SK-N-SH (cell line): Measurements from ENCODE around the gene ASPG. TPM values are rescaled to one million over a fixed set of nuclear protein-coding genes. Genes with fewer than 3 reads are reported as not detected.

ENCODE experiments used
- CTCF ChIA-PET: fragments of 300-600, 350-600 bp; formaldehyde crosslinking; extraction: SDS; loops from one replicate; lab custom pipeline; 2021; lab: Yijun Ruan, JAX
- POLR2A ChIA-PET: fragments of 350-600 bp; sonication (Branson Sonifier 250); formaldehyde crosslinking; extraction: SDS; loops from one replicate; lab custom pipeline; 2020; ENCODE audit warnings: antibody characterized with exemption, inconsistent platforms; lab: Yijun Ruan, JAX
- DNase-seq: peaks from one replicate; pipeline ENCODE4 v3.0.0; 2012
- H2AFZ ChIP-seq: fragments of 200-600 bp; sonication (generic); 2 replicates; pipeline ENCODE4 v1.8.1; 2016; ENCODE audit warnings: antibody characterized with exemption, mild to moderate bottlenecking, low read depth
- H3F3A ChIP-seq: fragments of 200-600 bp; sonication (generic); replicated peaks from 2 replicates; pipeline ENCODE3; 2016; ENCODE audit warnings: antibody characterized with exemption, mild to moderate bottlenecking; ENCODE audit not compliant: insufficient read depth
- H3K27ac ChIP-seq, 2 experiments: fragments of 200-500 bp in 1 of 2; fragments of 200-600 bp in 1 of 2; sonication (Bioruptor generic) in 1 of 2; sonication (generic), shearing (Covaris generic) in 1 of 2; 2 replicates each; pipeline versions ENCODE4 v1.5.1 to v1.6.1; 2014 to 2016; ENCODE audit warnings: low read depth in 2 of 2, inconsistent platforms in 1 of 2, low read length in 1 of 2, mild to moderate bottlenecking in 1 of 2, mixed read lengths in 1 of 2
- H3K27me3 ChIP-seq: fragments of 200-600 bp; sonication (generic), shearing (Covaris generic); 2 replicates; pipeline ENCODE4 v1.6.1; 2016; ENCODE audit warnings: mixed run types; ENCODE audit not compliant: insufficient read depth
- H3K36me3 ChIP-seq, 2 experiments: fragments of 200-500 bp in 1 of 2; fragments of 200-600 bp in 1 of 2; sonication (Bioruptor generic) in 1 of 2; sonication (generic) in 1 of 2; replicated peaks in 1 of 2; 2 replicates each; pipeline versions ENCODE3 to v1.5.1; 2014 to 2016; ENCODE audit warnings: low read length in 1 of 2, mild to moderate bottlenecking in 1 of 2; ENCODE audit not compliant: insufficient read depth in 2 of 2, control insufficient read depth in 1 of 2
- H3K4me1 ChIP-seq, 2 experiments: fragments of 200-500 bp in 1 of 2; fragments of 200-600 bp in 1 of 2; sonication (Bioruptor generic) in 1 of 2; sonication (generic), shearing (Covaris generic) in 1 of 2; 2 replicates each; pipeline versions ENCODE4 v1.5.1 to v1.6.1; 2014 to 2016; ENCODE audit warnings: low read depth in 1 of 2, low read length in 1 of 2, mixed run types in 1 of 2; ENCODE audit not compliant: insufficient read depth in 2 of 2, control insufficient read depth in 1 of 2
- H3K4me2 ChIP-seq: fragments of 200-600 bp; sonication (generic), shearing (Covaris generic); 2 replicates; pipeline ENCODE4 v1.6.1; 2017; ENCODE audit warnings: mixed run types
- H3K4me3 ChIP-seq, 2 experiments: fragments of 200-500 bp in 1 of 2; fragments of 200-600 bp in 1 of 2; sonication (Bioruptor generic) in 1 of 2; sonication (generic), shearing (Covaris generic) in 1 of 2; 2 replicates each; pipeline versions ENCODE4 v1.5.1 to v1.8.1; 2014 to 2016; ENCODE audit warnings: low read depth in 2 of 2, inconsistent platforms in 1 of 2, low read length in 1 of 2, mild to moderate bottlenecking in 1 of 2, mixed read lengths in 1 of 2, moderate library complexity in 1 of 2
- H3K79me2 ChIP-seq: fragments of 200-600 bp; sonication (generic); 2 replicates; pipeline ENCODE4 v1.8.1; 2017; ENCODE audit warnings: mild to moderate bottlenecking; ENCODE audit not compliant: insufficient read depth
- H3K9ac ChIP-seq: fragments of 200-600 bp; sonication (generic); 2 replicates; pipeline ENCODE4 v1.6.1; 2017; ENCODE audit warnings: mixed run types
- H3K9me2 ChIP-seq: fragments of 200-600 bp; sonication (generic); 2 replicates; pipeline ENCODE4 v1.6.1; 2017; ENCODE audit warnings: mixed run types
- H3K9me3 ChIP-seq: fragments of 200-600 bp; sonication (generic); 2 replicates; pipeline ENCODE4 v1.6.1; 2017; ENCODE audit warnings: mixed run types, mild to moderate bottlenecking, moderate library complexity
- H4K20me1 ChIP-seq: fragments of 200-600 bp; sonication (generic); 2 replicates; pipeline ENCODE4 v1.6.1; 2017; ENCODE audit warnings: mild to moderate bottlenecking, mixed run types; ENCODE audit not compliant: insufficient read depth
- EZH2phosphoT487 ChIP-seq: fragments of 200-600 bp; sonication (generic); IDR thresholded peaks from 2 replicates; pipeline ENCODE4 v1.6.1; 2017; ENCODE audit warnings: low read depth, mixed run types, mild to moderate bottlenecking, antibody characterized with exemption, moderate library complexity, borderline replicate concordance
- FOSL2 ChIP-seq: IDR thresholded peaks from 2 replicates; pipeline ENCODE4 v1.4.0; 2012; ENCODE audit warnings: low read depth, mild to moderate bottlenecking, moderate library complexity, borderline replicate concordance
- FOXJ3 ChIP-seq: sonication (generic); formaldehyde crosslinking; IDR thresholded peaks from 2 replicates; pipeline ENCODE4 v1.5.1; 2020; ENCODE audit warnings: mild to moderate bottlenecking, missing genetic modification reagents
- GABPA ChIP-seq: IDR thresholded peaks from 2 replicates; pipeline ENCODE4 v1.4.0; 2012; ENCODE audit warnings: low read depth, mild to moderate bottlenecking
- IRF3 ChIP-seq: fragments of 150-350 bp; IDR thresholded peaks from 2 replicates; pipeline ENCODE4 v1.6.1; 2016; ENCODE audit warnings: mild to moderate bottlenecking, low read depth, low read length
- NRF1 ChIP-seq: IDR thresholded peaks from 2 replicates; pipeline ENCODE4 v1.6.1; 2012; ENCODE audit warnings: low read depth, mild to moderate bottlenecking, low read length
- POLR2AphosphoS5 ChIP-seq: IDR thresholded peaks from 2 replicates; pipeline ENCODE4 v1.6.1; 2012; ENCODE audit warnings: low read depth, low read length
- RAD21 ChIP-seq: IDR thresholded peaks from 2 replicates; pipeline ENCODE4 v1.6.1; 2012; ENCODE audit warnings: mild to moderate bottlenecking, low read length
- RCOR1 ChIP-seq: fragments of 150-350 bp; IDR thresholded peaks from 2 replicates; pipeline ENCODE4 v1.6.1; 2017; ENCODE audit warnings: antibody characterized with exemption, low read length
- RXRA ChIP-seq: IDR thresholded peaks from 2 replicates; pipeline ENCODE4 v1.4.0; 2012; ENCODE audit warnings: low read depth, mild to moderate bottlenecking, borderline replicate concordance
- SMC3 ChIP-seq: IDR thresholded peaks from 2 replicates; pipeline ENCODE4 v1.6.1; 2012; ENCODE audit warnings: low read depth, low read length, improper control_type of control experiment
- TAF1 ChIP-seq: IDR thresholded peaks from 2 replicates; pipeline ENCODE4 v1.6.1; 2012; ENCODE audit warnings: low read depth, mild to moderate bottlenecking, low read length, moderate library complexity, borderline replicate concordance
- TEAD4 ChIP-seq: IDR thresholded peaks from 2 replicates; pipeline ENCODE4 v1.4.0; 2012; ENCODE audit warnings: mild to moderate bottlenecking, borderline replicate concordance; ENCODE audit not compliant: insufficient read depth
- USF2 ChIP-seq: fragments of 150-350 bp; IDR thresholded peaks from 2 replicates; pipeline ENCODE4 v1.6.1; 2017; ENCODE audit warnings: antibody characterized with exemption, low read length, low read depth, borderline replicate concordance
- YY1 ChIP-seq: IDR thresholded peaks from 2 replicates; pipeline ENCODE4 v1.4.0; 2012; ENCODE audit warnings: low read depth, mild to moderate bottlenecking
- ZBTB33 ChIP-seq: IDR thresholded peaks from 2 replicates; pipeline ENCODE4 v1.4.0; 2012; ENCODE audit warnings: low read depth, borderline replicate concordance
- WGBS: methylation state at CpG from one replicate; pipeline ENCODE4 v1.1.6; 2017; ENCODE audit warnings: low lambda C conversion rate; 5-methylcytosine and 5-hydroxymethylcytosine counted together
- polyA plus RNA-seq, 3 experiments: library from polyadenylated mRNA; depleted of rRNA; stranded (reverse); fragments of >200 nt; gene quantifications; 2 replicates each; pipeline ENCODE4 v1.2.3, GENCODE V29; 2012

ASPG gene
- polyA plus RNA-seq, 1 of the 3 experiments (the other 2 are of a cell fraction) = not detected

- no peaks in the 10 kb centered on the region for H3K79me2 ChIP-seq
- H3K4me3 ChIP-seq = no peak overlapping the region
- H3K9me2 ChIP-seq = no peaks in the 10 kb centered on the region
- ChIA-PET CTCF (interaction anchor here (0.7 to 1.1 kb wide), 6 partner anchors 10 to 466 kb away, joined by 3 to 7 read pairs (median 3); no protein-coding TSS in a partner anchor), POLR2A (no interaction called here)
- H3F3A ChIP-seq = no peaks in the 10 kb centered on the region
- no peaks in the 10 kb centered on the region for H3K27me3 ChIP-seq
- H3K4me1 ChIP-seq = peaks cover 0 to 14% of the 10 kb centered on the region in 2 experiments; a peak in 1 of 4 replicates
- no peak overlapping the region for H3K4me2 ChIP-seq
- WGBS = 40% methylated on average over 7 of the region's 25 CpGs
- H3K36me3 ChIP-seq = no peaks in the 10 kb centered on the region
- no peaks in the 10 kb centered on the region for H3K9me3 ChIP-seq
- no peak for DNase-seq
- no peak overlapping the region for H2AFZ ChIP-seq
- H4K20me1 ChIP-seq = no peaks in the 10 kb centered on the region
- H3K27ac ChIP-seq = no peak overlapping the region; a peak in 1 of 4 replicates
- H3K9ac ChIP-seq = no peak overlapping the region
- no peak for TF ChIP-seq FOSL2
- TF ChIP-seq RXRA = no peak
- TF ChIP-seq GABPA = no peak
- TF ChIP-seq SMC3 = no peak
- no peak for TF ChIP-seq ZBTB33
- TF ChIP-seq RCOR1 = no peak
- TF ChIP-seq TEAD4 = no peak
- TF ChIP-seq, all 33 proteins: peak for 0
Measured at GRCh38 chr14:104098272-104099095, 13.0 kb downstream of the ASPG start.

- ChIA-PET CTCF (interaction anchor here (0.9 to 1.6 kb wide), 6 partner anchors 11 to 465 kb away, joined by 3 to 7 read pairs (median 4); no protein-coding TSS in a partner anchor), POLR2A (no interaction called here)
- no peak overlapping the region for H2AFZ ChIP-seq
- peaks cover 0 to 15% of the 10 kb centered on the region in 2 experiments; a peak in 1 of 4 replicates for H3K4me1 ChIP-seq
- no peaks in the 10 kb centered on the region for H3K9me2 ChIP-seq
- H3K36me3 ChIP-seq = no peaks in the 10 kb centered on the region
- no peak for DNase-seq
- H3K79me2 ChIP-seq = no peaks in the 10 kb centered on the region
- no peaks in the 10 kb centered on the region for H3K9me3 ChIP-seq
- H3K27me3 ChIP-seq = no peaks in the 10 kb centered on the region
- 13% methylated on average over 3 of the region's 26 CpGs for whole genome bisulfite sequencing
- no peaks in the 10 kb centered on the region for H3F3A ChIP-seq
- no peak overlapping the region; a peak in 1 of 4 replicates for H3K27ac ChIP-seq
- H4K20me1 ChIP-seq = no peaks in the 10 kb centered on the region
- no peak for TF ChIP-seq POLR2AphosphoS5
- TF ChIP-seq YY1 = no peak
- TF ChIP-seq NRF1 = no peak
- TF ChIP-seq ZBTB33 = no peak
- no peak for TF ChIP-seq TAF1
- TF ChIP-seq USF2 = no peak
- TF ChIP-seq RAD21 = no peak
- TF ChIP-seq RCOR1 = no peak
- TF ChIP-seq EZH2phosphoT487 = no peak
- TF ChIP-seq SMC3 = no peak
- no peak for TF ChIP-seq IRF3
- TF ChIP-seq FOSL2 = no peak
- no peak for TF ChIP-seq FOXJ3 (CRISPR knock-in tag)
- H3K4me3 ChIP-seq = no peak overlapping the region
- H3K9ac ChIP-seq = no peak overlapping the region
- H3K4me2 ChIP-seq = no peak overlapping the region
Measured at GRCh38 chr14:104099096-104100041, 13.9 kb downstream of the ASPG start.
